ENCODE results near the gene EEFSEC.
A peak's percentile ranks its signal among the peaks of the same experiment; 100 is the strongest.

Gene EEFSEC

GRCh38 chr3:128153156-128154041 lies at the start of gene EEFSEC:
Gene EEFSEC (plus strand): TSS chr3:128153481. CDS start chr3:128153508, 27 bp downstream.
- peak; percentile 82 for DNase-seq

- DNase-seq: no peak
These were observed 45.4 kb upstream of the EEFSEC start for GRCh38 chr3:128107834-128108233.

- DNase-seq: no peak
These were observed 42.1 kb upstream of the EEFSEC start for GRCh38 chr3:128111147-128111546.

GRCh38 chr3:128112357-128112968 lies 40.8 kb upstream of the EEFSEC start:
- DNase-seq: peak; percentile 94

- DNase-seq: no peak
These were observed 39.2 kb upstream of the EEFSEC start for GRCh38 chr3:128113817-128114794.

- no peak for DNase-seq
These were observed 31.3 kb upstream of the EEFSEC start for GRCh38 chr3:128122013-128122412.

- DNase-seq: no peak
These were observed 30.1 kb upstream of the EEFSEC start for GRCh38 chr3:128123156-128123537.

- peak; percentile 98 for DNase-seq
These were observed 29.5 kb upstream of the EEFSEC start, which contains the start of gene RUVBL1 for GRCh38 chr3:128123538-128124368. Gene RUVBL1 (minus strand): TSS chr3:128123812. CDS start chr3:128123724, 88 bp downstream.

GRCh38 chr3:128127236-128127635 lies 26.0 kb upstream of the EEFSEC start:
- DNase-seq: no peak

GRCh38 chr3:128128251-128128650 lies 25.0 kb upstream of the EEFSEC start:
- no peak for DNase-seq

GRCh38 chr3:128131897-128132646 lies 21.2 kb upstream of the EEFSEC start:
- DNase-seq: no peak

GRCh38 chr3:128133273-128133883 lies 19.9 kb upstream of the EEFSEC start:
- peak; percentile 67 for DNase-seq

GRCh38 chr3:128143496-128143895 lies 9.8 kb upstream of the EEFSEC start:
- no peak for DNase-seq

- no peak for DNase-seq
These were observed 8.6 kb upstream of the EEFSEC start for GRCh38 chr3:128144512-128145187.

GRCh38 chr3:128145279-128145678 lies 8.0 kb upstream of the EEFSEC start:
- DNase-seq: no peak

GRCh38 chr3:128146201-128146600 lies 7.1 kb upstream of the EEFSEC start:
- no peak for DNase-seq

GRCh38 chr3:128149650-128150049 lies 3.6 kb upstream of the EEFSEC start:
- DNase-seq: no peak

- DNase-seq: no peak
These were observed 1.5 kb upstream of the EEFSEC start for GRCh38 chr3:128151758-128152274.

- no peak for DNase-seq
These were observed 694 bp upstream of the EEFSEC start for GRCh38 chr3:128152419-128153155.

Measured in EL (cell line).